NCI-H1930 (cell line): ENCODE results near the gene FSD2.

ENCODE experiments used
- DNase-seq, 2 experiments: peaks; one replicate each; lab custom pipeline; 2025; lab: John Stamatoyannopoulos, UW

Gene FSD2, protein sequence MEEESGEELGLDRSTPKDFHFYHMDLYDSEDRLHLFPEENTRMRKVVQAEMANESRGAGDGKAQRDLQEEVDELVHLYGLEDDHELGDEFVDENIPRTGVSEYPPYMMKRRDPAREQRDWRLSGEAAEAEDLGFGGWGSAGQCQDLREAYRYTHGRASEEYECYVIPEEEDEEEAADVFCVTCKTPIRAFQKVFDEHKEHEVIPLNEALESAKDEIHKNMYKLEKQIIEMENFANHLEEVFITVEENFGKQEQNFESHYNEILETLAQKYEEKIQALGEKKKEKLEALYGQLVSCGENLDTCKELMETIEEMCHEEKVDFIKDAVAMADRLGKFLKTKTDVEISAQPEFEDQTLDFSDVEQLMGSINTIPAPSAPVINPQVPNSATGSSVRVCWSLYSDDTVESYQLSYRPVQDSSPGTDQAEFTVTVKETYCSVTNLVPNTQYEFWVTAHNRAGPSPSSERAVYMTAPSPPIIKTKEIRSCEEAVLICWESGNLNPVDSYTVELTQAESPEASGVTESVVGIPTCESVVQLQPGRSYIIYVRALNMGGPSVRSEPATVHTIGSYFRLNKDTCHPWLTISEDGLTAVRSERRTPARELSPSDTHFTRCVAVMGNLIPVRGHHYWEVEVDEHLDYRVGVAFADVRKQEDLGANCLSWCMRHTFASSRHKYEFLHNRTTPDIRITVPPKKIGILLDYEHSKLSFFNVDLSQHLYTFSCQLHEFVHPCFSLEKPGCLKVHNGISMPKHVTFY

GRCh38 chr15:82805994-82806406 lies at the start of gene FSD2:
TSS of gene FSD2 (minus strand) at chr15:82806069. CDS start at chr15:82787390, 18,679 bp downstream.
- DNase-seq, result no peak

GRCh38 chr15:82854554-82854953 lies 48.7 kb upstream of the FSD2 start:
- no peak for DNase-seq

DNA sequence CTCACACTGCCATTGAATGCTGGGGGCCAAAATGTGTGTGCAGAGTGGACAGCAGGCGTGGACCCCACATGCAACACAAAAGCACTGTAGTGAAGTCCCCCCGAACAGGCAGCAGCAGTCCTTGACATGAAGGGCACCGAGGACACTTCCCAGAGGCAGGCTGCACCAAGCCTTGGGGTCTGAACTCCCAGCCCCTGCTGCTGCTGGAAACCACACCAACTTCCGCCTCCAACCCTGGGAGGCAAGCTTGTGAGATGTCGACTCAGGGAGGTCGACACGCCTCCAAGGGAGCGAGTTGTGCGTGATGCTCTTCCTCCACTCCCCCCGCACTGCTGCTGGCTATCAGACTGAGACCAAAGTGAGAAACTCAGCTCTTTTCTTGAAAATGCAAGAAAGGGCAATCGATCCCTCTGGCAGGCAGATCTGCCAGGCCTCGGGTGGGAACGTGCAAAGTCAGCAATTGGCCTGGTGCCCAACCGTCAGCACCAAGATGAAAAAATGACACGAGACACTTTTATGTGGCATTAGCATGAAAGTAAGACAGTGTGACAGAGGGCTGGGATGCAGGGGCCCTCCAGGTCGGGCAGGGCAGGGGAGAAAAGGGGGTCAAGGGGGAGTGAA lies 47.2 kb upstream of the FSD2 start:
- DNase-seq, result no peak

GRCh38 chr15:82851981-82852511 lies 46.2 kb upstream of the FSD2 start:
- no peak for DNase-seq

- no peak for DNase-seq
These were observed 45.5 kb upstream of the FSD2 start for GRCh38 chr15:82851306-82851850.

GRCh38 chr15:82850731-82851130 lies 44.9 kb upstream of the FSD2 start:
- DNase-seq, result no peak

DNA sequence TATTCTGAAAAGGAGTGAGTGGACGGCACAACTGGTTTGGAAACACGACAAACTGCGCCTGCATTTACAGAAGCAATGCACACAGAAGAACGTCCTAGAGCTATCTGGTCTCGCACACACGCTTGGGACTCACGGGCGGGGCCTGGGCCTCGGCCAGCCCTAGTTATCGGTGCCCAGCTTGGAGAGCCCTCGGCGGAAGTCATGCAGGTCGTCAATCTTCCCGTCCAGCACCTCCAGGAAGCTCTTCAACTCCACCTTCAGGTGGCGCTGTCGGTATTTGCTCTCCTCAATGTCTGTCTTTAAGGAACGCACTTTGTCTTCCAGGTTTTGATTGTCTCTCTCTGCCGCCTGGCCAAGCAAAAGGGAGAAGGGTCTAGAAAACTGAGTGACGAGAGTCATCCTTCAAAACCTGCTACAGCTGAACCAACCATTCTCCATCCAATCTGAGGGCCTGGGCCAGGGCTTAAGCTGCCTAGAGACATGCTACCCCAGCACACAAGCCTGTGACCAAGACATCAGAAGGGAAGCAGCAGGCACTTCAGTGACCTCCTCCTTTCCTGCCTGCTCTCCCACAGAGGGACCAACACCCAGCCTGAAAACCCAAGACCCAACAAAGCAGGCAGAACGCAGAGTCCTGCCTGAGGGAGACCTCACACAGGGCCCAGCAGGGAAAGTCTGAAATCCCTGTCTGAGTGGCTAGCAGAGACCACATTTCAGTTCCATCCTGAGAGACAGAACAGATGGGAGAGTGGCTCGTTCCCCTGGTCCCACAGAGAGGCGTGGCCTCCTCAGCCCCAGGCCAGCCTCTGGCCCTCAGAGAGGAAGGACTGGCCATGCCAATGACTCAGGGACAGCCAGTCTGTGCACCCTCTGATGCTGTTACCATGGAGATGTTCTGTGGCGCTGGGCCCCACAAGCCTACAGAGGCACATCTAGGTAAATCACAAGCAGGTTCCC lies 44.0 kb upstream of the FSD2 start:
- no peak for DNase-seq

DNA sequence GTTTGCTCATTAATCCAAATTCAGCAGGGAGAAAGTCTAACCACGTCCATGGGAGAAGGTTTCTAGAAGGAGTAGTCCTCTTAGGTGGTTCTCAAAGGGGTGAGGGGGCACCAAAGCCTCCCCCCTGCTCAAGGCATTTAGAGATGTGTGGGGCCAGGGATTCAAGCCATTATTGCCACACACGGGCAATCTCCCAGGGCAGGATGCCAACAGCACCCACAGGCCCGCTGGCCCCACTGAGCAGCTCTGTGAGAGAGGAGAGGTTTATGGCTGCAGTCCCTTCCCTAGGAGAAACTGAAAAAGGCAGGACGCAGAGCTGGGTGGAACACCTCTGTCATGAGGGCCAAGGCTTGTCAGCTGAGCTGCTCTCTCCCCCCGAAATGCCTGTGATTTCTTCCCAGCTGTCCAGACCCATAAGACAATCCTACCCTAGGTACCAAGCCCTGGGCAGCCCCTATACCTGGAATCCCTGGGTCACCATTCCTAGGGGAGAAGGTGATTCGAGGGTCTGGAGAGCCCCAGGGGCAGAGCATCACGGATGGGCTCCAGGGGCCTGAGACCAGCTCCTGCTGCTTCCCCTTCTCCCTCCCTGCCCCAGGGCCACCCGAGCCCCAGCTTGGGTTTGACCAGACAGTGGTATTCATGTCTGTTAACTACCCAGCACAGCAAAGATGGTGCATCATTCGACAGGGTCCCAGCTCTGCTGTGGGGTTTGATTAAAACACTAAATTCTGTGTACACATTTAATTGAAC lies 42.5 kb upstream of the FSD2 start:
- DNase-seq, result no peak

DNA sequence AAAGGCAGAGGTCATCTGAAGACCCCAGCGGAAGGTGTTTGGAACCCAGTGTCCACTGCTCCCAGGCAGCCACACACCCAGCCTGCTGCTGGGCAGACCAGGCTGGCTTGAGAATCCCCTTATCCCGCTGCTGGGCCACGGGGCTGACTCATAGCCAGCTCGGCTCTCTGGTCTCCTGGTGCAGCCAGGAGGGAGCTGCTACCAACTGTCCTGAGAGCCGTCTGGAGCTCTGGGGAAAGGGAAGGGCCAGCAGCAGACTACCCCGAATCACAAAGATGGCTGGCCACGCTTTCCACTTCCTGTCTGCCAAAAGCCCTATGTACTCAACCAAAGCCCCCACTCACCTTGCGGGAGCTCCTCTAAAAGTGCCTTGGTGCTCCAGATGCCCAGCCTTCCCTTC lies 41.8 kb upstream of the FSD2 start:
- DNase-seq, result no peak

GRCh38 chr15:82846621-82847020 lies 40.8 kb upstream of the FSD2 start:
- DNase-seq, result no peak

DNA sequence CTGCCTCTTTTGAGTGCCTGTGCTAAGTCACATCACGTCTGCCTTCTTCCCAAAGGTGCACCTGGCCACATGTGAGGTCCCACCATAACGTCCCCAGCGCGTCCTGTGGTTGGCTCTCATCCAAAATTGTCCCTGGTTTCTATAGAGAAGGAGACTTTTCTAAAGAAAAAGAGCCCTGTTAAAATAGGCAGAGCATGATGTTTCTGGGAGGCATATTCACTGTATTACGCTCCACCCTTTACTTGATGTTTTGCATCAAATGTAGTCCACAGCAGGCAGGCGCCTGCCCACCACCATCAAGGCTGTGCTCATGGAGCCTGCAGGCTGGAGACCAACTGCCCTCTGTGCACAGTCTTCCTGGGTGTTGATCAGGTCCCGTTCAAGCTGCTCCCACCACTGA lies 39.8 kb upstream of the FSD2 start:
- no peak for DNase-seq

GRCh38 chr15:82843566-82843965 lies 37.7 kb upstream of the FSD2 start:
- DNase-seq, result no peak

GRCh38 chr15:82840166-82840565 lies 34.3 kb upstream of the FSD2 start:
- DNase-seq, result no peak

DNA sequence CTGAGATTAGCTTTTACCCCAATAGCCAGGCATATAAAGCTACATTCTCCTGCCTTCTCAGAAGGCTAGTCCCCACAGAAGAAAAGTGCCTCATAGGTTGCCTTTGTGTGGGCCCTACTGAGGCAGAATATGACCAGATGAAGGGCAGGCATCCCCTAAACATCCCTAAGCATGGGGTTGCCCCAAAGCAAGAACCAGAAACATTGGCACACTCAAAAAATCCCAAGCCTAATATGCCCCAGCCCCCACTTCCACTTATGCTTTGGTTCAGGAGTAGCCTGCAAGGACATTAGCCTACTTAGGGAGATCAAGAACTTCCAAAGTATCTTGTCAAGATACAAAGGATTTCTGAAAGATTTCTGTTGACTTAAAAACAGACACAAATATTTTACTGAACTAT lies 33.3 kb upstream of the FSD2 start:
- no peak for DNase-seq

- DNase-seq, result no peak
These were observed 32.3 kb upstream of the FSD2 start for GRCh38 chr15:82838096-82838735.

DNA sequence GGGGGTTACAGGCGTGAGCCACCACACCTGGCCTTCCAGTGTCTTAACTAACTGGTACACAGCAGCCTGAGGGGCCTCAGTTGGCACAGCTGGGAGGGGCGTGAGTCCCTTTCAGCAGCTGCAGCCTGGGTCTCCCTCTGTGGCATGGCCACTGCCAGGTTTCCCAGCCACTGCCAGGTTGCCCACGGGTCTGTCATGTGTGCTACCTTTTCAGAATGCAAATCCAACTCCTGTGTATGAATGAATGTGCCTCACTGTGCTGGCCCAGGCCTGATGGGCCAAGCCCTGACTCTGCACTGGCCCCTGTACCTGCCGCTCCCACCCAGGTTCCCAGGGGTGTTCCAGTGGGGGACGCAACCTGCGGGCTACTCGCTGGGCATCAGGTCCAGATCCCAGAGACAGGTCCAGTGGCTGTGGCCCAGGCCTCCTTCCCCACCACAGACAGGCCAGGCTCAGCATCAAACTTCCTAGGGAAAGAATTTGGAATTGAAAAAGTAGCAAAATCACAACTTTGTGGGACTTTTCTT lies 29.6 kb upstream of the FSD2 start:
- DNase-seq, result no peak

DNA sequence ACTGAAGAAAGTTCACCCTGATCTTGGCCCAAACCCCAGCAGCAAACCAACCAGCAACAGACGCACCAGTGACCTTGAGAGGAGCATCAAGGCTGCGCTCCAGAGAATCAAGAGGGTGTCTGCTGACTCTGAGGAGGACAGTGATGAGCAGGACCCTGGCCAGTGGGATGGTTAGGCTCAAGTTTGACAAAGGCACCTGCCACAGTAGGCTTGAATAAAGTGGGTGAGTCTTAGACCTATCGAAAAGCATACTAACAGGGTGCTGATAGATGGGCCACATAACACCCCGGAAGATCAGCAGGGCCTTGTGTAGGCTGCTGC lies 27.5 kb upstream of the FSD2 start:
- DNase-seq, result no peak

DNA sequence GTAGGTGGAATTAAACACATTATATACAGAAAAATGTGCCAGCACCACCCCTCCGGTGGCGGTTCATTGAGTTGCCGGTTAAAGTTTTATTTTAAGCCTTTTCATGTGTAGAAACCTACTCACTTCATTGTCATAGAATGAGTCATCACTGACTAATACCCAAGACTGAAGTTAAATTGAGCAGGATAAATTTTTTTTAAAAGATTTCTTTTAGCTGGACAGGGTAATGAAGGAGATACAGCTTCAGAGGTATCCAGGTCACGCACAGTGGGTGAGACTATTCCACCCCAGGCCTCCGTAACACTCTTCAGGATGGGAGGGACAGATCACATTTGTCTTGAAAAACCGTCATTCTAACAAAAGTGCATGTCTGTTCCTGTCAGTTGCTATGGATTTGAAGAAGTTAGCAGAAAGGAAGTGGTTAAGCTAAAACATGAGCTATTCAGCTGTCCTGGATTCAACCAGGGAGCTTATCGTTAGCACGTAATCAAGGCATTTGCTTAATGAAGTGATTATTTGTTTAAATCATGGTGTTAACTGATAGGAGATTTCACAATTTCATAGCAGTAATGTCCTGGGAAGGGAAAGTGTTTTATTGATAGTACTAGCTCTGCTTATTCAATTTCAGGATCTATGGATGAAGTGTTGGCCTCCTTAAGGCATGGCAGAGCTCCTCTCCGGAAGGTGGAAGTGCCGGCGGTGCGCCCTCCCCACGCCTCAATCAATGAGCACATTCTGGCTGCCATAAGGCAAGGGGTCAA lies 26.9 kb upstream of the FSD2 start:
- DNase-seq, result no peak
